ENCODE measurements around the gene TTYH3. TPM values are rescaled to one million over a fixed set of nuclear protein-coding genes. Genes with fewer than 3 reads are reported as not detected.

TTYH3 gene
- total and polyA plus RNA-seq, 10 donors, result 11.9 to 158 (median 72.8) TPM

- peaks cover 12 to 51% (median 30%) of the 10 kb centered on the region in 6 donors for H3K4me1 ChIP-seq
- TF ChIP-seq CTCF (IDR thresholded peaks at IDR 0.05 in 8 of 11, conservative IDR thresholded peaks at IDR 0.05 in 3 of 11) (no peak), POLR2A (IDR thresholded peaks at IDR 0.05) (no peak), POLR2AphosphoS5 (IDR thresholded peaks at IDR 0.05) (no peak)
- WGBS, 5 donors, result 90 to 94% (median 92%) methylated on average over 9 to 11 of the region's 11 CpGs
- H3K27ac ChIP-seq, result no peak overlapping the region
- H3K36me3 ChIP-seq, result no peaks in the 10 kb centered on the region
- H3K27me3 ChIP-seq (replicated peaks in 1 of 7), result peaks cover 0 to 85% (median 36%) of the 10 kb centered on the region in 7 donors
- intact Hi-C loops (cut with DNase I; ENCODE audit: low total_unique reads), result loop anchor here (10.0 kb wide), 1 partner anchor 210 kb away; the partner anchor contains the start of gene GRIFIN
- H3K4me3 ChIP-seq, result no peak overlapping the region
- DNase-seq, result peak; percentile 63
- H3K9me3 ChIP-seq, result peaks cover 0 to 6% (median 0%) of the 10 kb centered on the region in 8 donors
These were observed 52.7 kb downstream of the TTYH3 start for GRCh38 chr7:2684501-2684900.

GRCh38 chr7:2686101-2686500 lies 54.3 kb downstream of the TTYH3 start:
- Histone ChIP-seq H3K9me3 (peaks cover 0 to 6% (median 0%) of the 10 kb centered on the region in 8 donors), H3K27ac (no peak overlapping the region), H3K36me3 (no peaks in the 10 kb centered on the region), H3K4me3 (no peak overlapping the region), H3K4me1 (peaks cover 12 to 53% (median 30%) of the 10 kb centered on the region in 6 donors), H3K27me3 (replicated peaks in 1 of 7) (peaks cover 0 to 81% (median 38%) of the 10 kb centered on the region in 7 donors)
- no peak for TF ChIP-seq POLR2AphosphoS5 (IDR thresholded peaks at IDR 0.05)
- WGBS, 5 donors, result 90 to 96% (median 92%) methylated on average over 14 of the region's 14 CpGs
- no peak for DNase-seq
- intact Hi-C loops (cut with DNase I; ENCODE audit: low total_unique reads), result loop anchor here (10.0 kb wide), 1 partner anchor 211 kb away; the partner anchor contains the start of gene GRIFIN

GRCh38 chr7:2687338-2687869 lies 55.6 kb downstream of the TTYH3 start:
- peak; percentile 87 for DNase-seq
- peaks cover 12 to 47% (median 29%) of the 10 kb centered on the region in 6 donors for H3K4me1 ChIP-seq
- intact Hi-C loops (cut with DNase I; ENCODE audit: low total_unique reads), result loop anchor here (10.0 kb wide), 1 partner anchor 213 kb away; the partner anchor contains the start of gene GRIFIN
- peaks cover 0 to 69% (median 38%) of the 10 kb centered on the region in 7 donors for H3K27me3 ChIP-seq (replicated peaks in 1 of 7)
- no peaks in the 10 kb centered on the region for H3K36me3 ChIP-seq
- peak overlapping the region in 2 of 8 donors; percentile 34 to 55 for H3K4me3 ChIP-seq
- peak overlapping the region in 1 of 8 donors; percentile 41 for H3K27ac ChIP-seq
- TF ChIP-seq POLR2AphosphoS5 (IDR thresholded peaks at IDR 0.05) (peak; percentile 69 to 76 (median 74)), POLR2A (IDR thresholded peaks at IDR 0.05) (no peak)
- 39 to 69% (median 47%) methylated on average over 12 to 17 of the region's 17 CpGs for WGBS, 5 donors
- H3K9me3 ChIP-seq, result peaks cover 0 to 6% (median 0%) of the 10 kb centered on the region in 8 donors

- Histone ChIP-seq H3K36me3 (no peaks in the 10 kb centered on the region), H3K27me3 (replicated peaks in 1 of 7) (peaks cover 0 to 67% (median 38%) of the 10 kb centered on the region in 7 donors), H3K27ac (peak within 1 kb of the TSS in 1 of 8 donors; percentile 41), H3K9me3 (peaks cover 0 to 5% (median 0%) of the 10 kb centered on the region in 8 donors), H3K4me3 (peak within 1 kb of the TSS in 6 of 8 donors; percentile 8 to 55 (median 20)), H3K4me1 (peaks cover 12 to 42% (median 29%) of the 10 kb centered on the region in 6 donors)
- intact Hi-C loops (cut with DNase I; ENCODE audit: low total_unique reads), result loop anchor here (10.0 kb wide), 1 partner anchor 213 kb away; the partner anchor contains the start of gene GRIFIN
- WGBS, 5 donors, result 3 to 50% (median 5%) methylated on average over 2 to 41 of the region's 41 CpGs
- peak; percentile 71 for DNase-seq
- TF ChIP-seq CTCF (IDR thresholded peaks at IDR 0.05 in 8 of 11, conservative IDR thresholded peaks at IDR 0.05 in 3 of 11), result no peak
- TF ChIP-seq POLR2A (IDR thresholded peaks at IDR 0.05), result no peak
- no peak for TF ChIP-seq POLR2AphosphoS5 (IDR thresholded peaks at IDR 0.05)
These were observed 56.1 kb downstream of the TTYH3 start, which contains the start of gene AMZ1 for GRCh38 chr7:2687881-2688318. Gene AMZ1, plus strand, starts transcription at chr7:2688202. Its CDS starts 12,250 bp downstream, at chr7:2700452.

Measured in spleen (tissue), 11 donors.